GM21447 (cell line): ENCODE data around the gene MICAL2.

Experiments used
- ATAC-seq: cut with Tn5 transposase; IDR thresholded peaks from one replicate; pipeline ENCODE4 v1.9.1; 2021; ENCODE audit not compliant: unreplicated experiment

The MICAL2 gene

DNA sequence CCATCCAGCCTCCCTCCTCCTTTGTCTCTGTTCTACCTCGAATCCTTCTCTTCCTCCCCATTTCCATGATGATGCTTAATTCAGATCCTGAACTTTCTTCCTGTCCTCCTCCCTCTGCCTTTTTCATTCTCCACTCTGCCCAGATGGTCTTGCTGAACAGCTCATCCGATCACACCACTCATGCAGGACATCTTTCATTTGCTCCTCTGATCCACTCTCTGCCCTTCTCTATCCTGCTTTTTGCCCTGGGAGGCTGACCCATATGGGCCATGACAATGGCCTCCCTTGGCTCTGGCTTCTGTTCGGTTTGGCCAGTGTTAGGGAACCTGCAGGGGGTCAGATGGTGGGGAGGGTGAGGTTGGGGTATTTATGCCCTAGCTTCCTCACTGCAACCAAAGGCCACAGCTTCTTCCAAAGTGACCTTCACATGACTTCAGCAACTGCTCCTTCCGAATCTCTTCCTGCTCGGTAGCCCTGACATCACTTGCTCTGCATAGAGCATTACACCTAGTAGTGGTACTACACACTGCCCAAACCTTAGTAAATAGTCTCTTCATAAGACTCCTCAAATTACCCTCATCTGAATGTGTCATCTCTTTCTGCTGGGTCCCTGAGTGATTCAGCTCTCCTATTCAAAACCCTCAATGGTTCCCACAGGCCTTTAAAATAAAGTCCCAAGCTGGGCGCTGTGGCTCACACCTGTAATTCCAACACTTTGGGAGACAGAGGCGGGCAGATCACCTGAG is 32.7 kb upstream of the MICAL2 start:
- no peak for ATAC-seq

DNA sequence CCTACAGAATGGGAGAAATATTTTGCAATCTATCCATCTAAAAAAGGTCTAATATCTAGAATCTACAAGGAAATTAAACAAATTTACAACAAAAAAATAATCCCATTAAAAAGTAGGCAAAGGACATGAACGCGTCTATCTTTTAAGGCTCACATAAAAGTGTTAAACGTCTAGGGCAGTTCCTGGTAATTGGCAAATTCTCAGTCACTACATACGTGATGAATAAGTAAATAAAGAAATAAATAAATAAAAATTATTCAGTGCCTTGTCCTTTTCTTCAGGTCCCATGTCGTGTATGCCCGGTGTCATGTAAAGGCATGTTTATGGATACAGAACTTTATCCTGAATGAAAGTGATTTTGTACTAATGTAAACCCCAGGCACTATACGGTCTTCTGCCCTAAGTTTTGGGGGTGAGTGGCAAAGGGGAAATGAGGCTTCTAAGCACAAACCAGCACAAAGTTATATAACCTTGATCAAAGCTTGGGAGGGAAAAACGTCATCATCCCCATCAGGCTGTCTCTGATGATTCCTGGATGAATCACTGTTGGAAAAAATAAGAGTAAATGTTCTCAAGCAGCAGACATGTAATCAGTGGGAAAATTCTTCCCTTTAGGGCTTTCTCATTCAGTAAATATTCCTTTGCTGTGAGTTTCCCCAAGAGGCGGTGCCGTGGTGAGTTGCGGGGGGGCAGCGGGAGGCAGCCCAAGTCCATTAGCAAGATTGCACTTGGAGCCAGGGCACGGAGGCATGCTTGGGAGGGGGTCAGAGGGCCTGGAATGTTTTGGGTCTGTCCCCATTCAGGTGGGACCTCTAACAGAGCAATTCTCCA is 30.4 kb upstream of the MICAL2 start:
- ATAC-seq: no peak

DNA sequence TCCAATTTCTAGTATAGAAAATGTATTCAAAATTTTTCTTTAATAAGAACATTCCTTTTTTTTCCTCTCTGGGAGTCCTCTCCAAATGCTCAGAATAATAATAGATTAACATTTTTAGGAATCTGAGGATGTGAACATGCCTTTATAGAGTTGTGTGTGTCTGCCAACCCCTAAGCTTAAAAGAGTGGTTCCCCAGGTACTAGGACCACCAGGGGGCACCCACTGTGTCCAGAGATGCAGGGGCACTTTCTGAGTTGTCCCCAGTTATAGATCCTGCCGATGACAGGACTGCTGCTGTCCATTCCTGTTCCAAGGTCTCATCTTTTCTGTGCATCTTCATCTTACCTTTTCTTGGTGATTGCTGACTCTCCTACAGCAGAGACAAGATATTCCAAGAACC is 27.0 kb upstream of the MICAL2 start:
- ATAC-seq: no peak

DNA sequence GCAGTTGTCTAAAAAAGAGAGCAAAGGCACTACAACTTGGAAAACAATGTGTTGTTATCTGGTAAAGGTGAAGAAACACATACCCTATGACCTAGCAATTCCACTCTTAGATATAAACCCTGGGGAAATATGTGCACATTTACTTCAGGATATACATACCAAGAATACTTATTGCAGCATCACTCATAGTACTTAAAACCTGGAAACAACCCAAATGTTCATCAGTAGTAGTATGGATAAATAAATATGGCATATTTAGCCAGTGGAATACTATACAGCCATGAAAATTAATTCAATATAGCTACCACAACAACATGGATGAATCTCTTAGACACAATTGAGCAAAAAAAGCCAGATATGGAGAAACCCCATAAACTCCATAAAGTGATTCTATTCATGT is 26.1 kb upstream of the MICAL2 start:
- no peak for ATAC-seq

DNA sequence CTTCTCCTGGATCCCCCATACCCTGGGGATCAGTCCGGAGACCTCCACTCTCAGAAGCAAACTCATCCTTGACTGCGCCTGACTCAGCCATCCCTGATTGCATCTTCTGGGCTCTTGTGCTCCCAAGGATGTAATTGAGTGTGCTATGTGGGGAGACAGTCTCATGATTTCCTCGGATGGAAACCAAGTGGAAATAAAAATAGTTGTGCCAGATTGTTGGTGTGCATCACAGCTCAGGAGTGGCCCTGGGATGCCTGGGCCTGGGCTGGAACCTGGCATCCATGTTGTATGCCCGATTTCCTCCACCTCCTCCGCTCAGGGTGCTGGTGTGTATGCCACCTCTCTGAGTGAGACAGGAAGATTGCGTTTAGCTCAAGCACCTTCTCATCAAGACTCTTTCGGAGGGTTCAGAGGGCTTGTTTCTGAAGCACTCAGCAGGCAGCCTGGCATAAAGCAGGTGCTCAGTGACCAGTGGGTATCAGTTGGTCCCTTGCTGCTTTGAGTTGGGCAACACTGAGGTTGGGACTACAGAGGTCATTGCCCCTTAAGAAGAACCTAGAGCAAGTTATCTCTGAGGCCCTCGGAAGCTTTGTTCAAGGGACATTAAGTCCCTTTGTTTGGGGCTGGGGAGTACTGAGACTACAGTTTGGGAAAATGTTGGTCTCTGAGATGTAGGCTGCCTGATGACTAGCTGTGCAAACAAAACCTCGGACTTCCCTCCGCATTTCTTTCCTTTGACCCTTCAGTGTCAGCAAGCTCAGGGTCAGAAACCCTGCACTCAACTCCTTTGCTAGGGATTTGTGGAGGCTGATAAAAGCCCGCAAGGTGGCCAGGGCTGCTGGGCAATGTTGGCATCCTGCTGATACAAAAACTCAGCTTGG is 24.8 kb upstream of the MICAL2 start:
- ATAC-seq: no peak

DNA sequence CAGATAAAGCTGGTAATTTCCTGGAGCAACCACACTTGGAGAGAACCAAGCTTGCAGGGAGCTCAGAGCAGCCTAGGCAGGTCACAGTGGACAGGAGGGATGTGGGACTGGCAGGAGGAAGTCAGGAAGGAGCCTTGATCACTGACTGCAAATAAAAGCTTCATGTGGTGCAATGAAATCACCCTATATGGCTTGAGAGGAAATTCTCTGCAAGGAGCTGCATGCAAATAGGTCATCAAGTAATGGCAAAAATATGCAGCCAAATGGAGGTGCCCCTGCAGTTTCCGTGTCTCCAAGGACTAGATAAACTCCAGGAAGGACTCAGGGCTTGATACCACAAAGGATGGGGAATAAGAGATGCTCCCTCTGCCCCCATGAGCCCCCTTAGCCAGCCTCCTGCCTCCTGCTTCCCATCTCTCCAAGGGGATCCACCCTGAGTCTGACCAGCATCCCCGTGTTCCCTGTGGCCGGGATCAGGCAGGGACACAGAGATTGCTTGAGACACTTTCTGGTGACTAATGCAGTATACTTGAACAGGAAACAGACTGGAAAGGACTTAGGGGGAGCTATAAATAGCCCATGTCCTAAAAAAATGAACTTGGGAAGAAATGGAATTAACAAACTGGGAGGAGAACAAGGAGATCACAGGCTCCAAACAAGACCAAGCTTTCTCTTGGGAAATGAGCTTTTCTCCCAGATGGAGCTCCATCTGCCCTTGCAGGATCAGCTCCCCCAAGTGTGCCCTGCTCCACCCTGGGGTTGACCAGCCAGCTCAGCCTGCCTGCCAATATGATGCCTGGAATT is 23.9 kb upstream of the MICAL2 start:
- ATAC-seq: no peak

DNA sequence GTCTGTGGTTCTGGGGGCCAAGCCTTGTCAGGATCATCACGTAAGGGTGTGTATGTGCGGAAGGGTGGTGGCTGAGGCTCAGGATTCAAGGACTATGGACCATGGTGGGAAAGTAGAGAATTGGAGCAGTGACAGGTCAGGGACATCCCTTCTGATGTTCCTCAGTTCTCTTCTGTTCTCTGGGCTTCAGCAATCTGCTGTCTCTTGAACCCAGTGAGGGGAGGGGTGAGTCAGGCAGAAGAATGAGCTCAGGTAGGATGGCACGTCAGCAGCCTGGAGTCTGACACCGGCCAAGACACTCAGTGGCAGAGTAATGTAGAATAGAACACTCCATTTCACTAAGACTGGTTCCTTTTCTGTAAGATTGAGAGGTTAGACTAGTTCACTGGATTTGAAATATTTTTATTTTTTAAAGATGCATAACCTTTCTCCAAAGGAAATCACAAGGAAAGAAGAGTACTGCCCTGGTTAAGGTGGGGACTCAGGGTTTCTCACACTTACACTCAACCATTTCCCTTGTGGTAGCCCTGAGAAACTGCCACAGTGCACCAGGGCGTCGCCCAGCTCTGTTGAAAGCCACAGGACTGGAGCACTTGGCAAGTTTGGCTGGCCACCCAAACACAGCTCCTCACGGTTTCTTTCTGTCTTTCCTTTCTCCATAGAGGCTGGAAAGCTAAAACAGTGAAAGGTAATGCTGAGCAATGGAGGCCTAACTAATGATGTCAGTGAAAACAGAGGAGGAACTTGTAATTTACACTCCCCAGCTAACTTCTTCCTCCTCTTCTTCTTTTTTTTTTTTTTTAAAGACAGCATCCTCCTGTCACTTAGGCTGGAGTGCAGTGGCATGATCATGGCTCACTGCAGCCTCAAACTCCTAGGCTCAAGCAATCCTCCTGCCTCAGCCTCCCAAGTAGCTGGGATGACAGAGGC is 23.1 kb upstream of the MICAL2 start:
- no peak for ATAC-seq

DNA sequence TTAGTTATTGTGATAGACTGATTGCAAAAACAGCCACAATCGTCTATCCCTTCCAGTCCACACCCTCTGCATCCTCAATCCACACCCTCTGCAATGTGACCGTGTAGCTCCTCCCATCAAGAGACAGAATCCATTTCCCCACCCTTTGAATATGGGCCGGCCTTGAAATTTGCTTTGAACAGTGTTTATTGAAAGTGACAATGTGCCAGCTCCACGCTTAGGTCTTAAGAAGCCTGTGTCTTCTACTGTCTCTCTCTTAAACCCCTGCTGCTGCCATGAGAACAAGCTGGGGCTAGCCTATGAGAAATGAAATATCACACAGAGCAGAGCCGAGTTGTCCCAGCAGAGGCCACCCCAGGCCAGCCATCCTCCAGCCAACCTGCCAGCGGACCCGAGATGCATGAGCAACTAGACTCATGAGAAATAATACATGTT is 22.3 kb upstream of the MICAL2 start:
- ATAC-seq: no peak

DNA sequence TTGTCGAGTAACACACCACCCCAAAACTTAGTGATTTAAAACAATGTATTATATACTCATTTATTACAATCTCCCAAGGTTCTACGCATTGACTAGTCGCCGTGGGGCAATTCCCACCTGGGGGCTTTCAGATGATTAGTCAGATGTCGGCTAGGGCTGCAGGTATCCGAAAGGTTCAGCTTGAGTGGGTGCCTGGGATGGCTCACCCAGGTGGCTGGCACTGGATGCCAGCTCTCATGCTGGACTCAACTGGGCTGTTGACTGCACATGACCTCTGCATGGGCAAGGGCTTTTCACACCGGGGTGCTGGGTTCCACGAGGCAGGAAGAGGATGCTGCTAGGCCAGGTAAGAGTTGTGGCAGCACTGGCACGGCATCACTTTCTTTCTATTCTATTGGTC is 21.9 kb upstream of the MICAL2 start:
- no peak for ATAC-seq

DNA sequence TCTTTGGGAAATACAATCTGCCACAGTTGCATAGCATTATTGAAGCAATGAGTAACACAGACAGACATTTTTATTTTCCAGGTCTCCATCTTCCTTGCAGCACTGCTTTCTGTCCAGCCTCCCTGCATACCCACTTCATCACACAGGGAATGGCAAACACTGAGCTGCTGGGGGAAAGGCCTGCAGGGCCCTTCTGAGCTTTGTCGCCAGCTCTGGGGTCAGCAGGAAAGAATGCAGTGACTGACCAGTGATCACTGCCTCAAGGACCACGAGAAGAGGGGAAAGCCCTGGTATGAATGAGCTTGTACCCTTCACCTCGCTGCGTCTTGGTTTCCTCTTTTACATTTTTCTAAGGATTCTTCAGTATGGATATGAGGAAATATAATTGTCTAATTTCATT is 21.3 kb upstream of the MICAL2 start:
- no peak for ATAC-seq

DNA sequence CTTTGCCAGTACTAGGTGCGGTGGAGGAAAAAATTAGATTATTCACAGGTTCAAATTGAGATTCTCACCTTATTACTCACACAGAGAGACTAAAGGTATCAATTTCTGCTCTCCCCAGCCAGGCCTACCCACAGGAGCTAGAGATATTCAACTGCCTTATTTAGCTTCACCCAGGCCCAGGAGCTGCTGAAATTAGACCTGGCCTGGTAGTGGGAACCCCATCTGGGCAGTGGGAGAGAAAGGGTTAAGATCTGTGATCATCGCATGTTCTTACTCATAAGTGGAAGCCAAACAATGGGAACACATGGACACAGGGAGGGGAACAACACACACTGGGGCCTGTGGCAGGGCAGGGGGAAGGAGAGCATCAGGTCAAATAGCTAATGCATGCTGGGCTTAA is 20.9 kb upstream of the MICAL2 start:
- ATAC-seq: no peak

DNA sequence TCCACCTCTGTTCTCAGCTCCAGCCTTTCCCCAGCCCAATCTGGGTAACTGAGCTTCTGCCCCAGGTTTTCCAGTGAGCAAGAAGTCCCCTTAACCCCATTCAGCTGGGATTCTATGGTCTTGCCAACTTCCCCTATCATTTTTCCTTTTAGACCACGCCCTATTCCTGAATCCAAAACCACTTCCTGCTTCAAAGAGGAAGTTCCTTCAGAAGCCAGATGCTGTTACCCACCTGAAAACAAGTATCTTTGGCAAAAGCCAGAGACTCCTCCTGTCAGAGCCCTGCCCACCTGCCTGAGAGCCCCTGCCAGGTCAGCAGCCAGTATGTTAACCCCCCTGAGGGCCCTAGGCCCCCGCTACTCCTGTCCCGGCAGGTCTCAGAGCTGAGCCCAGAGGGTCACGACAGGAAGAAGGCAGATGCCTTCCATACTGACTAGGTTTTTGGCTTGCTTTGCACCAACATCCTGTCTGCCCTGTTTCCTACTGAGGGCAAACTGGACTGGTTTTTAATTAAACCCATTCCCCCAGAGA is 20.3 kb upstream of the MICAL2 start:
- ATAC-seq: no peak

DNA sequence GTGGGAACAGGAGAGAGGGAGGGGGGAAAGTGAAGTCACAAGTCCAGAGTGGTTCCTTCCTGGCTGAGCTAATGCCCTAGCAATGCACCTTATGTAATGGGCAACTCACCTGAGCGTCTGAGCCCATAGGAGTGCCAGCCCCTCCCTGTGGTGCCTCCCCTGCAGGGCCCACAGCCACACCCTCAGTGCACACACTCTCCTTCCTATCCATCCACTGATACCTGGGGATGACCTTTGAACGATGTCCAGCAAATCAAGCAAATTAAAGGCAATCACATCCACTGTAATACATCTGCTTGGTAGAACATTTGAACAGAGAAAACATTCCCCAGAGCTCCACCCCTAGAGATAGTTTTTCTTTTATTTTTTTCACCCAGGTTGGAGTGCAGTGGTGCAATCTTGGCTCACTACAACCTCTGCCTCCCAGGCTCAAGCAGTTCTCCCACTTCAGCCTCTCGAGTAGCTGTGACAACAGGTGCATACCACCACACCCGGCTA is 19.6 kb upstream of the MICAL2 start:
- ATAC-seq: no peak

DNA sequence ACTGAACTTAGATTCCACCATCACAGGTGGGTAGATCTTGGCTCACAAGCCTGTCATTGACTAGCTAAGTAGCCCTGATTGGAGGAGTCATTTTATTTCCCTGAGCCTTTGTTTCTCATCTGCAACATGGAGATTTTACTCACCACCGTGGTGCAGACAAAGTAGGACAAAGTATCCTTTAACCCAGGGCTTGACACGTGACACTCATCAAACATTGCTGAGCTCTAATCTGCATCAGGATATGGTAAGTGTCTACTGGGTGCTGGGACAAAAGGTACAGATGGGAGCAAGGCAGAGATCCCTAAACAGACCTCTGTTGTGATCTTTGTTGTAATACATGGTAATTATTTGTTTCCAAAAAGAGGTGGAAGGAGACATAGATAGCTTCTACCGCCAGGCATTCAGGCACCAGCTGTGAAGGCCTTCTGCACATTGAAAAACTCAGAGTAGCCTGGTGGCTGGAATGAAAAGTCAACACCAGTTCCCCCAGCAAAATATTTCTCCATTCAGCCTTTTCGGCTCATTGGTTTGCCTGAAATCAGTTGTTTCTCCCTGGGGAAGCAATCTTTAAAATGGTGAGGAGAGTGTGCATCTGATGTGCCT is 18.3 kb upstream of the MICAL2 start:
- no peak for ATAC-seq

DNA sequence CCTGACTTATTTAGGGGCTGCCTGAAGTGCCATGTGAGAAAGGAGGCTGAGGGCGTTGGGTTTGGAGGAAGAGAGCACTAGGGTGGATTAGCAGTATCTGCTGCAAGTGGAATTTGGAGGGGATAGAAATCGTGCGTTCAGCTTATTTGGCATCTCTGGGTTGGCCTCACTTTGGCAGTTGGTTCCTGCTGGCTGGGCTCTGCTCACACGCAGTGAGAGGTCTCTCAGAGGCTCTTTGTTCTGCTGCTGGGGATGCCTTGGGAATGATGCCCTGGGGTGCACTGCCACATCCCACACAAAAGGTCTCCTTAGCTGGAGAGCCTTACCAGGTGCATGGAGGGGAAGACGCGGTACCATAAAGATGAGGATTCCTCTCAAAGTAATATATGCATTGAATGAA is 17.7 kb upstream of the MICAL2 start:
- no peak for ATAC-seq

DNA sequence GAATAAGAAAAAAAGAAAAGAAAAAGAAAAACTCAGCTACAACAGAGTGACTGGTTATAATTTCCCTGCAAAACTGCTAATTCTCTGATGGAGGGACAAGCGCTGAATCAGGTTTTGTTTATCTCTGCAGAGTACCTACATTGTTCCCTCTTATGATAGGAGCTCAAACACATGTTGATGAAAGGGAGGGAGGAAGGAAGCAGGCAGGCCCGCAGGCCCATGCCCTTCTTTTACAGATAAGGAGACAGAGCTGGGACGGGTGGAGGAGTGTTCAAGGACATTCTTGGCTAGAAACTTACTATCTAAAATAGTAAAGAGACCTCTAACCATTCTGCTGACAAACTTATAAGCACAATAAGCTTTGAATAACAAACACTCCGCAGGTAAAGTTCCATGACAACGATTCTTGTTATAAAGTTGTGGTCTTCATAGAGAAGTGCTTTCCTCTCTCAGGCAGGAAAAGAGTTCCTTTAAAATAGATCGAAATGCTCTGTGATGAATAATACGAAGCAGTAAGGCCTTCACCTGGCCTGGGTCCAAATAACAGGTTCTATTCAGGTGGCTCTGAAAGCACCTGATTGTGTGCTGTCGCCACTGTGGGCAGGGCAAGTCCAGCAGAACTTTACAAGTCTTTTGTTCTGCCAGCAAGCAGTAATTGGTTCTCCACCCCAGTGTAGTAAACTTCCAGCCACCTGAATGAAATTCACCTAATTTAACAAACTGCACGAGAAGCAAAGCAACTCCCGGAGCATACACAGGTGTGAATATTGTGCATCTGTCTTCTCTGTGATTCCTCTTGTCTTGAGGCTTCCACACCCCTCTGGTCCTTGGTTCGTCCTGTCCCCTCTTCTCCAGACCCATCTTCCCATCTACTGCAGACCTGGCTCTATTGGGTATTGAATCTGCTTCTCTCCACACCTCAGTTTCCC is 15.3 kb upstream of the MICAL2 start:
- ATAC-seq: no peak

DNA sequence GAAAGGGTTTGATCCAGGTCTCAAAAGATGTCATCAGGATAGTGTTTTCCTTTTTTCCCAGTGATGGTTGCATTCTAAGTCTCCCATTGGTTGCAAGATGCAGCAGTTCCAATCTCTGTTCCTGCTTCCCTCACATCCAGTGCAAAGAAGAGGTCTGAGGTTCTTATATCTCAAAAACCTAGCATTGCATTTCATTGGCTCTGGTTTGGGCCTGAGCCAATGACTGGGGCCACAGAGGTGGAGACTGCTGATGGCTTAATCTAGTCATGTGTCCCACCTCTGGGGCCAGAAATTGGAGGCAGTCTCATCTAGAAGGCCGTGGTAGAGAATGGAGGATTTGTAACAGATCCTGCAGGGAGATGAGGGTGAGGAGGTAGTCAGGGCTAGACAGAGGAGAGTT is 13.2 kb upstream of the MICAL2 start:
- ATAC-seq: no peak

DNA sequence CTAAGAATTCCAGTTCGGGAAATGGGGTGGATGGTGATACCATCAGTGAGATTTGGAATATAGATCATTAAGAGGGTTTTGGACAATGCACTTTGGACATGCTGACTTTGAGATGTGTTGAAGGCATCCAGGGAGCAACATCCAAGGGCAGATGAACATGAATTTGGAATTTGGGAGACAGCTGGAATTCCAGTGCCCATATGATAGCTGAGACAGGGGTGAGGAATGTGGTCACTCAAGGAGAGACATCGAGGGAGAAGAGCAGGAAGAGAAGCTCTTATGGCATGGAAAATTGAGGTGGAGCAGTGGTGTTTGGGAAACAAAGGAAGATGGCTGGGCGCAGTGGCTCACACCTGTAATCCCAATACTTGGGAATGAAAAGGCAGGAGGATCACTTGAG is 11.8 kb upstream of the MICAL2 start:
- ATAC-seq: no peak
